Fibroblast of the aortic adventitia (primary cell): ENCODE data around the gene SUGP1. TPM values are rescaled to one million over a fixed set of nuclear protein-coding genes. Genes with fewer than 3 reads are reported as not detected.

Experiments used
- DNase-seq: peaks from one replicate; pipeline ENCODE4 v3.0.0-alpha.2; 2010; ENCODE audit warnings: low read depth
- H3K4me3 ChIP-seq: 2 replicates; pipeline ENCODE4 v1.5.1; 2011; ENCODE audit warnings: low read depth, mild to moderate bottlenecking, control low read depth, low read length, moderate library complexity
- total RNA-seq: library from RNA; depleted of rRNA; stranded (reverse); fragments of >200 nt; gene quantifications from 2 replicates; pipeline ENCODE4 v1.2.3, GENCODE V29; 2012; ENCODE audit warnings: low replicate concordance
- TF ChIP-seq, protein P1 (sequence below): IDR thresholded peaks from 2 replicates; pipeline ENCODE4 v1.5.1; 2011; ENCODE audit warnings: mild to moderate bottlenecking, low read length, control low read depth, inconsistent platforms; ENCODE audit not compliant: insufficient read depth

The SUGP1 gene
- total RNA-seq, 1 donor, result 32.4 TPM

DNA sequence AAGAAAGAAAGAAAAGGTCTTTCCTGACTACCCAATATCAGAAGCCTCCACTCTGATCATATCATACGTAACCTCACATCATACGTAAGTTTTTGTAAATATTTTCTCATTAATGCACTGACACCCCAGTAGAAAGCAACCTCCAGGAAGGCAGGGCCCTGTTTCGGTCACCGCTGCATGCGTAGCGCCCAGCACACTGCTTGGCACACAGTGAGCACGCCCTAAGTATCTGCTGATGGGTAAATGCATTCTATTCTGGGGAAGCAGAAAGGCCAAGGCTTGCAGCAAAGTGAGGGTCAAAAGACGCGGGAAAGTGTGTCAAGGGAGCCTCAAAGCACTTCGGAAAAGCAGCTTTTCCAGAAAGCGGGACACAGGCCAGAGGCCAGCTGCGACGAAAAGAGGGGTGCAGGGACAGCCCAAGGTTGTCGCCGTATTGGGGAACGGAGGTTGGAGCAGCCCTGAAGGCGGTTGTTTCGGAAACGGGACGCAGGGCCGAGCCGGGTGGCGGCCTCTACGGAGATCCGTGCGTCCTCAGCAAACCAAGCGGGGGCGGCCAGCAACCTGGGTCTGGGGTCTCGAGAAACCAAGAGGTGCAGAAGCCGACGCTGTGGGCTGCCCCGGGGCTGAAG, 463 bp downstream of the SUGP1 start:
- TF ChIP-seq, protein P1, sequence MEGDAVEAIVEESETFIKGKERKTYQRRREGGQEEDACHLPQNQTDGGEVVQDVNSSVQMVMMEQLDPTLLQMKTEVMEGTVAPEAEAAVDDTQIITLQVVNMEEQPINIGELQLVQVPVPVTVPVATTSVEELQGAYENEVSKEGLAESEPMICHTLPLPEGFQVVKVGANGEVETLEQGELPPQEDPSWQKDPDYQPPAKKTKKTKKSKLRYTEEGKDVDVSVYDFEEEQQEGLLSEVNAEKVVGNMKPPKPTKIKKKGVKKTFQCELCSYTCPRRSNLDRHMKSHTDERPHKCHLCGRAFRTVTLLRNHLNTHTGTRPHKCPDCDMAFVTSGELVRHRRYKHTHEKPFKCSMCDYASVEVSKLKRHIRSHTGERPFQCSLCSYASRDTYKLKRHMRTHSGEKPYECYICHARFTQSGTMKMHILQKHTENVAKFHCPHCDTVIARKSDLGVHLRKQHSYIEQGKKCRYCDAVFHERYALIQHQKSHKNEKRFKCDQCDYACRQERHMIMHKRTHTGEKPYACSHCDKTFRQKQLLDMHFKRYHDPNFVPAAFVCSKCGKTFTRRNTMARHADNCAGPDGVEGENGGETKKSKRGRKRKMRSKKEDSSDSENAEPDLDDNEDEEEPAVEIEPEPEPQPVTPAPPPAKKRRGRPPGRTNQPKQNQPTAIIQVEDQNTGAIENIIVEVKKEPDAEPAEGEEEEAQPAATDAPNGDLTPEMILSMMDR, result no peak
- DNase-seq, result no peak
- peak overlapping the region; percentile 98 for H3K4me3 ChIP-seq

DNA sequence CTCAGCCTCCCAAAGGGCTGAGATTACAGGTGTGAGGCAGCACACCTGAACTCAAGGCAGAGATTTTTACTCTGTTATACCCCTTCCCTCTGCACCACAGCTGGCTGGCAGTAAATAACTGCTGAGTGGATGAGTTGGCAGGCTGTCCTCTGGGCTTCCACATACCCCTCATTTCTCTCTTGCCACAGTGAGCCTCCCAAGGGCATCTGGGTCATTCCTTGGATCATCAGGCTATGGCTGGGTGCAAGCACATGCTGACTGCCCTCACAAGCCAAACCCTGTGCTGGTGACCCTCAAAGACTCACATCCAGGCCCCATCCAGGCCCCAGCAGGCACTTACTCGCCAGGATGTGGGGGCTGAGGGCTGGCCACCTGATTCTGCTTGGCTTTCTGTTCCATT, 4.2 kb downstream of the SUGP1 start:
- no peak overlapping the region for H3K4me3 ChIP-seq
- TF ChIP-seq, protein P1, result no peak
- DNase-seq, result no peak

DNA sequence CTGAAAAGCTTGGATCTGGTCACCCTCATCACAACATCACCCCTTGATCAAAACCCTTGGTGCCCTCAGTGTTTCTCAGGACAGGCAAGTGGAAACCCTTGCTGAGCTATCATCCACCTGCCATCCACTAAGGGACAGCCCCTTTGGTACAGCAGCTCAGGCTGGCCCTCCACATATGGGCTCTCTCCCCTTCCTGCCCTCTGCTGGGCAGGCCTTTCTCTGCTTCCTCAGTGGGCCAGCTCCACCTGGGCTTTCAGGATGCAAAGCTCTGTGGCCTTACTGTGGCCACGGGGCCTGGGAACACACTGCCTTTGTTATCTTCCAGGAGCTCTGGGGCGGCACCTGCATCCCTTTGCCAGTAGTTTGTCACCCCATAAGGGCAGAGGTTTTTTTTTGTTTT, 4.9 kb downstream of the SUGP1 start:
- TF ChIP-seq, protein P1, result no peak
- no peak for DNase-seq
- H3K4me3 ChIP-seq, result no peak overlapping the region

DNA sequence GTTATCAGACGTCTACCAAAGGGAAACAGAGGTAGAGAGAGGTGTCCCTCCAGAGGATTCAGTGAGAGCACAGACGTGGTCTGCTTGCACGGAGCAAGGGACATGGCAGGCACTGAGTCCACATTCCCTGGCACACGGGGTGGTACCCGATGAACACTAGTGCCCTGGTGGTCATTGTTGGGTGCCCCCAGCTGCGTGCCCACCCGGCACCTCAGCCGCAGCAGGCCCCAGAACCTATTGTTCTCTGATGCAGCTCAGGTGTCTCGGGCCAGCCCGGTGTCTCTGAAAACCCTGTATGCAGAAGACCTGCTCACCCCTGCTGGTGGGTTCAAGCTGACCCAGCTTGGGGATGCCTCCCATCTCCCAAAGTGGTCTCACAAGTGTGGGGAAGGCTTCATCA, 11.9 kb downstream of the SUGP1 start:
- H3K4me3 ChIP-seq, result no peak overlapping the region
- TF ChIP-seq, protein P1, result no peak
- DNase-seq, result no peak

DNA sequence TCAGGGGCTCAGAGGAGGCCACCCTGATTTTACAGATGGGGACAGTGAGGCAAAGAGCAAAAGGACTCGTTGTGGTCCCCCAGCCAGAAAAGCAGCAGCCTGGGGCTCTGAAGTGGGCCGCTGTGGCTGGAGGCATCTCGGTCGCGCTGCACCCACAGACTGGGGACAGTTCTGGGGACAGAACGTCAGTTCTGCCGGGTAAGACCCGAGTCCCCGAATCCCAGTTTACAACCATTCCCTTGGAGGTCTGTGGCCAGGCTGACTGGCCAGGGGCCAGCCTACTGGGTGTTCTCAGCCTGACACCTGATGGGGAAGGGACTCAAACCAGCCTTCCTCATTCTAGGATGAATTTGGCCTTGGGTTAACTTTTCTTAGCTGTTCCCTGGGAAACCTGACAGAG, 14.1 kb downstream of the SUGP1 start:
- DNase-seq, result no peak
- no peak overlapping the region for H3K4me3 ChIP-seq
- TF ChIP-seq, protein P1, result no peak

DNA sequence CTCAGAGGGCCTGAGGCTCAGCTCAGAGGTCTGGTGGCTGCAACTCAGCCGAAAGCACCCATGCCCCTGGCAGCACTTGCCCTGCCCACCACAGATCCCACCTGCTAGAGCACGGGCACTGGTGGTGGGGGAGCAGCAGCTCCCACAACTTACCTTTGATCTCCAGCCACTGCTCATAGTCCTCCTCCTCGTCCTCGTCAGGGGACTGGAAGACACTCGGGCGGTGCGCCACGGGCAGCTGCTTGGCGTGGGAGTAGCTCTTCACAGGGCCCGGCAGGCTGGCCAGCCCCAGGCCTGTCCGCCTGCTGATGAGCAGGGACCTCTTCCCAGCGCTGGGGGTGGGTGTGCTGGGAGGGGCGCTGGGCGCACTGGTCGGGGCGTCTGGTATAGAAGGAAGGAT, 14.6 kb downstream of the SUGP1 start:
- H3K4me3 ChIP-seq, result no peak overlapping the region
- TF ChIP-seq, protein P1, result no peak
- no peak for DNase-seq

DNA sequence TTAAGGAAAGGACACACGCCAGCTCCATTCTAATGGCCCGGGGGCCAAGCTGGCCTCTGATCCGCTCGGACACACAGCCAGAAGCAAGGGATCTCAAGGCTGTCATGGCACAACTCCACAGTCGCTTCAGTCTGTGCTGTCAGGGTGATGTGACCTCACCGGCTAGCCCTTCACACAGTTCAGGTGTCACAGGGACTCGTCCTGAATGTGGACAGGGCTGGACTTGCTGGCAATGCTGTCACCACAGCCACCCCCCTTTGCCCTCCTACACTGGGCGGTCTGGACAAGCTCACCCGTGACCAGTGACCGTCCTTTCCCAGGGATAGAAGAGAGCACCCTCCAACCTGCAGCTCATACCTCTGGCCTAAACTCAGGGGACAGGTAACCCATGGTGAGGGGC, 15.2 kb downstream of the SUGP1 start:
- no peak overlapping the region for H3K4me3 ChIP-seq
- DNase-seq, result no peak
- TF ChIP-seq, protein P1, result no peak
